Measurements from ENCODE around the gene RMI2.

The RMI2 gene

DNA sequence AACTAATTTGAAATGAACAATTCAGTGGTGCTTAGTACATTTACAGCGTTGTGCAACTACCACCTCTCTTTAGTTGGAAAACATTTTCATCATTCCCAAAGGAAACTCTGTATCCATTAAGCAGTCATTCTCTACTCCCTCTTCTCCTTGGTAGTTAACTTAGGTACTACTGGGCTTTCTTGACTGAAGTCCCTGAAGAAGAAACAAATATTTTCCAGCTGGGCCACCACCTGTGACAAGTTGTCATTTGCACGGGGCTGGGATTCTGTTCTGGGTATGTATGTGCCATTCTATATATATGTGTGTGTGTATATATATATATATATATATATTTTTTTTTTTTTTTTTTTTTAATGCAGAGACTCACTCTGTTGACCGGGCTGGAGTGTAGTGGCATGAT, 15.4 kb upstream of the RMI2 start:
- DNase-seq = no peak

DNA sequence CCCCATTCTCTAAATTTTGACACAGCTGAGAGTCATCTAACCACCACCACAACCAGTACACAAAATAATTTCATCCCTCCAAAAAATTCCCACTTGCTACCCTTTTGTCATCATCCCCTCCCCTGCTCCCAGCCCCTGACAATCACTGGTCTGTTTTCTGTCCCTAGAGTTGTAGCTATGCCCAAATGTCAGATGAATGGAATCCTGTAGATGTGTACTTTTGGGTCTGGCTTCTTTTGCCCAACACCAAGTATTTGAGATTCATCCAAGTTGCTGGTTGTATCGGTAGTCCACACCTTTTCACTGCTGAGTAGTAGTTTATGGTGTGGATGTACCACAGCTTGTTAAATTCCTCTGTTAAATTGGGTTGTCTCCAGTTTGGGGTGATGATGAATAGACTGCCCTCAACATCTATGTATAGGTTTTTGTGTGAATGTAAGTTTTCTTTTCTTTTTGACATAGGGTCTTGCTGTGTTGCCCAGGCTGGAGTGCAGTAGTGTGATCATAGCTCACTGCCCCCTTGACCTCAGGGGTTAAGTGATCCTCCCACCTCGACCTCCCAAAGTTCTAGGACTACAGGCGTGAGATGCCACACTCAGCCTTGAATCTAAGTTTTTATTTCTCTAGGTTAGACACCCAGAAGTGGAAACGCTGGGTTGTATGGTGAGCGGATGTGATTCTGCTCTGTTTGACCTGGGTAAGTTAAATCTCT, 14.6 kb upstream of the RMI2 start:
- no peak for DNase-seq

DNA sequence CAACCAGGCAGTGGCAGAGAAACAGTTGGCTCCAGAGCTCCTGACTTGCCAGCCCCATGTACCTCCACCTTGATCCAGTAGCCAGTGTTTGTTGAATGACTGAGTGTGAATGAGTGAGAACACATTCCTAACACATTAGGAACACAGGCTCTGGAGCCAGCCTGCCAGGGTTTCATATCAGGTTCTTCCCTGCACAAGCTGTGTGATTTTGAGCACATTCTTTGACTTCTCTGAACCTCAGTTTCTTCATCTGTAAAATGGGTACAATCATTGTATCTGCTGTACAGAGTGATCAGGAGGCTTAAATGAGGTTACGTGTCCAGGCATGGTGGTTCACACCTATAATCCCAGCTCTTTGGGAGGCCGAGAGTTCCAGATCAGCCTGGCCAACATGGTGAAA, 13.3 kb upstream of the RMI2 start:
- no peak for DNase-seq

DNA sequence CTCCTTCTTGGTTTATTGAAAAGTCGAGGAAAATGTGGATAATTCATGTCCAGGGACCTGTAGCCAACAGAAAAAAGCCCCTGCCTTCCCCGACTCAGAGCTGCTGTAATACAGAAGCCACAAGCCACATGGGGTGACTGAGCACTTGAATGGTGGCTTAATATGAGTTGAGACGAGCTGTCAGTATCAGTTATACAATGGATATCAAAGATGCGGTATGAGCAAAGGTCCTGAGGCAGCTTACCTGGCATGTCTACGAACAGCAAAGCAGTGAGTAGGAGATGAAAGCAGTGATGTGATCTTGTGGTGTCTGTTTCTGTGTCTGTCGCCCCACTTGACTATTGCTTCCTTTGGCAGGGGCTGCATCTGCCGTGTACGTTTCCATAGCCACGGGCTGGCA, 12.2 kb upstream of the RMI2 start:
- DNase-seq = no peak

DNA sequence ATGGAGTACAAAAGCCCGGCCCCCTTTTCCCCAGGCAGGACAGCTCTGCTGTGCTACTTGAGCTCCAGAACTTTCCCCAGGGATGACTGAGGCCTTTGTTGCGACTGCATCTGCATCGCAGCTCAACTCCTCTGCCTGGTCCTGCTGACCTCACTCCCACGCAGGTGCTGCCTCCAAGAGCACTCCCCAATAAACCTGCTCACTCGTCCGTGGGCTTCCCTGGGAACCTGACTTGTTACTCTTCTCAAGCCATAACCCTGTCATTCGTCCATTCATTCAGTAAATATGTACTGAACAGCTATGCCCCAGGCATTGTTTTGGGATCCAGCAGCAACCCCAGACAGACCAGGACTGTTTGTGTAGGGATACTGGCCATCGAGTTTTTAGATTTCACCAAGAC, 11.6 kb upstream of the RMI2 start:
- no peak for DNase-seq

DNA sequence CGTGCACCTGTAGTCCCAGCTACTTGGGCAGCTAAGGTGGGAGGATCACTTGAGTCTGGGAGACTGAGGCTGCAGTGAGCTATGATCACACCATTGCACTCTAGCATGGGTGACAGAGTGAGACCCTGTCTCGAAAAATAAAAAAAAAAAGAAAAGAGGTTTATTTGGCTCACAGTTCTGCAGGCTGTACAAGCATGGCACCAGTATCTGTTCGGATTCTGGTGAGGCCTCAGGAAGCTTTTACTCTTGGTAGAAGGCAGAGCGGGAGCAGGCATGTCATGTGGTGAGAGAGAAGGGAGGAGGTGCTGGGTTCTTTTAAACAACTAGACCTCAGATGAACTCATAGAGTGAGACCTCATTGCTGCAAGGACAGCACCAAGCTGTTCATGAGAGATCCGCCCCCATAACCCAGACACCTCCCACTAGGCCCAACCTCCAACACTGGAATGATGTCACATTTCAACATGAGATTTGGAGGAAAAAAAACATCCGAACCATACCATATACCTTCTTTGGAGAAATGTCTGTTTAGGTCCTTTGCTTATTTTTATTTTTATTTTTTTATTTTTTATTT, 10.3 kb upstream of the RMI2 start:
- no peak for DNase-seq

DNA sequence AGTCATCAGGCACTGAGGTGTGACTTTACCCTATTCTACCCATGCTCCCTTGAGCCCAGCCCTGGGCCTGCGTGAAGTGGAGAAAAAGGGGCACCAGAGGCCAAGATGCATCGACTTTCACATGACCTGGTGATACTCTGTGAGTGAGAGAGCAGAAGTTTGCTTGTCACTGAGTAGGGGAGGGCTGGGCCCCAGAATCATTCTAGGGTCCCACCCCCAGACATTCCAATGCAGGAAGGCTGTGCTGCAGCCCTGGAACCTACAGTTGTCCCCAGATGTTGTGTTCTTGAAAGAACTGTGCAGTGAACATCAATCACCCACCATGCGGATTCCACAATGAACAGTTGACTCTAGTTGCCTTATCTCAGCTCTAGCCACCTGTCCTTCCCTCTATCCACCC, 6.2 kb upstream of the RMI2 start:
- DNase-seq = no peak

DNA sequence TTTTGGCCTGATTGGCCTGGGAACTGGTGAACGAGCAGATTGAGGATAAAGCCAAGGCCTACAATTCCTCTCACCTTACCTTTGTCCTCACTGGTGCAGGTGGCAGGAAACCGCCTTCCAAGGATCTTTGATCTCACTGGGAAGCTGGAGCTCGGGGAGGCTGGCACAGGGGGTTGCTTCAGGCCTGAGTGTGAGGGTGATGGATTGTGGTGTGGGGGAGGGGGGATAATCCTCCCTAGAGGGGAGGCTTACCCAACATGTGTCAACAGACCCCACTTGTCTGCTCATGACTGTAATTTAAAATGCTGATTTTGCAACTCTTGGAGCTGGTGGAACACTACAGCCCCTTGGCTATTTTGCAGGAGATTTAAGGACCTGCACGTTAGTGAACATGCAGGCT, 4.5 kb upstream of the RMI2 start:
- no peak for DNase-seq

DNA sequence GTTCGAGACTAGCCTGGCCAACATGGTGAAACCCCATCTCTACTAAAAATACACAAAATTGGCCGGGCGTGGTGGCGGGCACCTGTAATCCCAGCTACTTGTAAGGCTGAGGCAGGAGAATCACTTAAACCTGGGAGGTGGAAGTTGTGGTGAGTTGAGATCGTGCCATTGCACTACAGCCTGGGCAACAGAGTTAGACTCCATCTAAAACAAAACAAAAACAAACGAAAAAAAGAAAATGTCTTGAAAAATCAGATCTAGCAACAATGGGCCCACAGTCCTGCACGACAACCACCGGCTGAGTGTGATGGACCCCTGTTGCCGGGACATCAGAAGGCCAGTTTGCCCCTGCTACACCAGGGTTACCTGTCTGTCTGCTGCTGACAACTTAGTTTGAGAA, 3.9 kb upstream of the RMI2 start:
- DNase-seq = no peak

DNA sequence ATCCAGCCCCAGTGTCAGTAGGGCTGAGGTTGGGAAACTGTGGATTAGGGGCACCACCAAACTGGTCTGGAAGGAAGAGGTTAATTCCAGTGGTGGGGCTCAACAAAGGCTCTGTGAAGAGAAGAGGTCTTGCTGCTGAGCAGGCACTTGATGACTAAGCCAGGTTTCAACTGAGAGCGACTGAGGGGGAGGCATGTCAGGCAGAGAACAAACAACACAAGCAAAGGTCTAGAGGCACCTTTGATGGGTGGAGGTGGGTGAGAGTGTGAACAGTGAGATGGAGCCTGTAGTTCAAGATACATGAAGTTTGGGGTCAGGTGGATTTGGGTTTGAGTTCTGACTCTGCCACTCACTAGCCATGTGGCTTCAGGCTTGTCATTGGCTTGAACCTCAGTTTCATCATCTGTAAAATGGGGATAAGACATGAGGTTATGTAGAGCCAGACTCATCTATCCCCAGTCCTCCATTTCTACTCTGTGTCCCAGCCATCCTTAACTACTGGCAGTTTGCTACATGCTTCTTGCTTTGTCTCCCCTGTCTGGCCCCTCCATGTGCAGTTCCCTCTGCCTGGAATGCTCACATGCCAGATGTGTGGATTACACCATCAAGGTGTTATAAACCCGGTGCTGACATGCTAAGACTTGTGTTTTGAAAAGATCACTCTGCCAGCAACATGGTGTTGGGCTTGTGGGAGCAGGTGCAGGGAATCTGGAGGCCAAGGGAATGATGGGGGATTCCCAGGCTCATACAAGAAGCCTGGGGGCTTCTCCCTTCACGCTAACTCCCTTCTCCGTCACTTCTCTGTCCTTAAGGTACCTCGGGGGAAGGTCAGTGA, 3.0 kb upstream of the RMI2 start:
- no peak for DNase-seq

DNA sequence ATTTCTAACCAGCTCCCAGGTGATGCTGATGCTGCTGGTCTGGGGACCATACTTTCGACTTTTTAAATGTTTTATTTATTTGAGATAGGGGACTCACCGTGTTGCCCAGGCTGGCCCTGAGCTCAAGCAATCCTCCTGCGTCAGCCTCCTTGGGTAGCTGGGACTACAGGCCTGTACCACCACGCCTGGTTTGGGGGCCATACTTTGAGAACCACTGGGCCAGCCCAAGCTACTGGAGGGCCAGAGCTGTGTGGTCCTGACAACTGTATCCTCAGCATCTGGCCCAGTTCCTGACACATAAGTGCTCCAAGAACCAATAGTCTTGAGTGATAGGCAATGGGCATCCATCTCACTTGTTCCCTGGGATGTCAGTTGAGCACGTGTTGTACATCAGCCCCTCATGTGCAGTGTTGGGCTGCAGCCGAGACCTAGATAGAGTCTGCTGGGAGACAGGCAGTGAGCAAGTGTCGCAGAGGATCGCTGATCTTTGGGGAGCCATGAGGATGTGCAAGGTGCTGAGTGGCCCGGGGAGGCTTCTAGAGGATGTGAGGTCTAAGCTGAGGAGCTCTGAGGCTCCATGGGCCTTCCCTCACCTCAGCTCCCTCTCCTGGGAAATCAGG, 1.6 kb downstream of the RMI2 start:
- DNase-seq = no peak

DNA sequence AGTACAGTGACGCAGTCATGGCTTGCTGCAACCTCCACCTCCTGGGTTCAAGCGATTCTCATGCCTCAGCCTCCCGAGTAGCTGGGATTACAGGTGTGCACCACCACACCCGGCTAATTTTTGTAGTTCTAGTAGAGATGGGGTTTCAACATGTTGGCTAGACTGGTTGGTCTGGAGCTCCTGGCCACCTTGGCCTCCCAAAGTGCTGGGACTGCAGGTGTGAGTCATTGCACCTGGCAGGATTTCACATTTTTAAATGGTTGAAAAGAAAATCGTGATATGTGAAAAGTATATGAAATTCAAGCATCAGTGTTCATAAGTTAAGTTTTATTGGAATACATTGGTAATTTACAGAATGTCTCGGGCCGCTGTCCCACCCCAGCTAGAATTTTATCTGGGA, 2.6 kb downstream of the RMI2 start:
- no peak for DNase-seq

DNA sequence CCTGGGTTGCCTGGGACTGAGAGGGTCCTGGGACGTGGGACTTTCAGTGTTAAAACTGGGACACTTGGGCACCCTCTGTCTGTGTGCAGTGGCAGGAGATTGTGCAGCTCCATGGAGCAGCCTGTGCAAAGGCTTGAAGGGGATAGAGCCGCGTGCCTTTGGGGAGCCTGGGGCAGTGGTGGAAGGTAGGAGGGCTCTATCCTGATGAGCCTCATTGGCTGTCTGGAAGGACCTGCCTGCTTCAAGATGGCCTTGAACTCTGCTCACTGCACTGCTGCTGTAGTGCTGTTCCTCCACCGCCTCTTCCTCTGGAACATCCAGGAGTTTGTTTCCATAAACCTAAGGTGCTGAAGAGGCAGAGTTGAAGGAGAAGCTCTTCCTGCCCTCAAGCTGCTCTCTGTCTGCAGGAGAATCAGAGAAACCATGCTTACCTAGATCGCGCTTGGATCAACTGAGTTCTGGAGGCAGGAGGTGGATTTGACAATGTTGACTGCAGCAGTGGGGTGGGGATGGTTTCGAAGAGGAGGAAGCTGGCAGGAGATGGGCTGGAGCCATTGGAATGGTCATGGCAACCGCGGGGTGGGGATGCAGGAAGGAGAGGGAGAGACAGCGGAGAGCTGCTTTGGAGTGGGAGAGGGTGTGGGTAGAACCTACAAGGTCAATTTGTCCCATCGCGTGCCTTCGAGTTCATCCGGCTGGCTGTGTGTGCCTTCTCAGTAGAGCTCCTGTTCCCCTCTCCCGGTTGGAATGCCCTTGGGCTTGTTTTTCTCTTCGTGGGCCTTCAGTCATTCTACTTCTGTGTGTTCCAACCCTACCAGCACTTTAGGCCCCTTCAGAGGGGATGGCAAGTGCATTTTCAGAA, 3.7 kb downstream of the RMI2 start:
- no peak for DNase-seq

DNA sequence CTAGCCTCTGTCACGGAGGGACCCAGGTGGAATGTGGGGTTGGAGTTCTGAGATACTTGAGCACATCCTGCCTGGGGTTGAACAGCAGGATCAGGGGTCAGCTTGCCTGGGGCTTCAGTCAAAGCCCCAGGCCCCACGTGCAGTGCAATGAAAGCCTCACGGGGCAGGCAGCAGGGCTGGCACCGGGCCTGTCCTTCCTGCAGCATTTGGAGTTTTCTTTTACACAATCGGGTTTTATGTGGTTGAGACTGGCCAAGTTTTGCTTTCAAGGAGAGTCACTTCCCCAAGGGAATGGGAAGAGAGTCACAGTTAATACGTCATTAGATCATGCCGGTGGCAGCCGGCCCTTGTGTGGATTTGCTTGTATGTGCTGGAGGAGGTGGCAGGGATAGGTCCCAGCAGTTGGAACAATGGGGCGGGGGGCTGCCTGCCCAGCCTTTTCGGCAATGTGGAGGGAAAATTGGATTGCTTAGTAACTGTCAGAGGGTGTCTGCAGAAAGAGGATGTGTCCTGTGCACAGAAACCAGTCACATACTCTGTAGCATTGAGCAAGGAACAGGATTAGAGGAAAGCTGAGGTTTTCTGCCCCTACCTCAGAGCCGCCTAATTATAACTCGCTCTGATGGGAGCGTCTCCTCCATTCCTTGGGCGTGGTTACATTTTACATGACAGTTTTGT, 4.5 kb downstream of the RMI2 start:
- no peak for DNase-seq

DNA sequence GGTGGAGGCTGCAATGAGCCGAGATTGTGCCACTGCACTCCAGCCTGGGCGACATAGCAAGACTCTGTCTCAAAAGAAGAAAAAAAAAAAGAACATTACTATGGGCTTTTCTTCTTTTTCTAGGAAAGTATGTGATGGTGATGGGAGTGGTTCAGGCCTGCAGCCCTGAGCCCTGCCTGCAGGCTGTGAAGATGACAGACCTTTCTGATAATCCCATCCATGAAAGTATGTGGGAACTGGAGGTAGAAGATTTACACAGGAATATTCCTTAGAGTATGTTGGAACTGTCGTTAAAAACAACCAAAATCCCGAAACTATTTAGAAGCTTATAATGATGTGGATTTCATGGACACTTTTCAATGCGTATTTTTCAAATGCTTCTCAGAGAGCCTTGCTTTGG, 5.3 kb downstream of the RMI2 start:
- no peak for DNase-seq

DNA sequence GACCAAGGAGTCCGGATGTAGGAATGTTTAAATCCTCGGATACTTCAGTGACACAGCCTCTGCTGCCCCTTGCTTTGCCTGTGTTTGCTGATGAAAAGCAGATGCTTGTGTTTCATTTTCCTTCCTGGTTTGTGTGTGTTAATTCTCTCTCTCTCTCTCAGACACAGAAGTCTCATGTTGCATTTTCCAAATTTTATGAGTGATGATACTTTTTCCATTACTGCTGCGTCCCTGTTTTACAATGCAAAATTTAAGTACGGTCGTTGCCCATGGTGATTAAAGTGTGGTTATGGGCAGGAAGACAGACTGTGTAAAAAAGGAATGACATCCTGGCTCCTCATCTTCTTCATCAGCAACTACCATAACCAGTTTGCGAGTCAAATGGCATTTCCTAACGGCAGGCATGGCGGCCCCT, 5.7 kb downstream of the RMI2 start:
- DNase-seq = no peak

DNA sequence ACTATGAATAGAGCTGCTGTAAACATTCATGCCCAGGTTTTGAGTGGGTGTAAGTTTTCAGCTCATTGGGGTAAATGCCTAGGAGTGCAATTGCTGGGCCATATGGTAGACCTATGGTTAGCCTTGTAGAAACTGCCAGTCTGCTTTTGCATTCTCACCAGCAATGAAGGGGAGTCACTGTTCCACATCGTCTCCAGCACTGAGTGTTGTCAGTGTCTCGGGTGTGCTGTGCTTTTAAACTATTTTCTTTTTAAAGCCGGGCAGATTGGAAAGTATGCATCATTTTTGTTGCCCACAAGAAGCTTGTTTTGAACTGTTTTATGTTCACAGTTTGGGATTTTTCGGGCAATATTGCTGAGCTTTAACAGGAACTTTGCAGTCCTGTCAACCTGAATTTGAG, 7.9 kb downstream of the RMI2 start:
- no peak for DNase-seq

DNA sequence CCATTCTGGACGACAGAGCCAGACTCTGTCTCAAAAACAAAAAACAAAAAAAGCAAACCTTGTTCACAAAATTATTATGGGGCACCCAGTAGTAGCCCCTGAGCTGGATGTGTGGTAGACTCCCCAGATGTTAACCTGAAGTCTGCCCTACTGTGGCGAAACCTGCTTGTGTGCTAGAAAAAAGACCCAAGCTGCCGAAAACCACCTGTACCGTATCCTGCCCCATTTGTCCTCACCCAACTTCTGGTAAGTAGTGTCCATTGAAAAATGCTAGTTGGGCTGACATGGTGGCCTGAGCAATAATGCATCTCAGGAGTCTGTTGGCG, 9.1 kb downstream of the RMI2 start:
- no peak for DNase-seq

DNA sequence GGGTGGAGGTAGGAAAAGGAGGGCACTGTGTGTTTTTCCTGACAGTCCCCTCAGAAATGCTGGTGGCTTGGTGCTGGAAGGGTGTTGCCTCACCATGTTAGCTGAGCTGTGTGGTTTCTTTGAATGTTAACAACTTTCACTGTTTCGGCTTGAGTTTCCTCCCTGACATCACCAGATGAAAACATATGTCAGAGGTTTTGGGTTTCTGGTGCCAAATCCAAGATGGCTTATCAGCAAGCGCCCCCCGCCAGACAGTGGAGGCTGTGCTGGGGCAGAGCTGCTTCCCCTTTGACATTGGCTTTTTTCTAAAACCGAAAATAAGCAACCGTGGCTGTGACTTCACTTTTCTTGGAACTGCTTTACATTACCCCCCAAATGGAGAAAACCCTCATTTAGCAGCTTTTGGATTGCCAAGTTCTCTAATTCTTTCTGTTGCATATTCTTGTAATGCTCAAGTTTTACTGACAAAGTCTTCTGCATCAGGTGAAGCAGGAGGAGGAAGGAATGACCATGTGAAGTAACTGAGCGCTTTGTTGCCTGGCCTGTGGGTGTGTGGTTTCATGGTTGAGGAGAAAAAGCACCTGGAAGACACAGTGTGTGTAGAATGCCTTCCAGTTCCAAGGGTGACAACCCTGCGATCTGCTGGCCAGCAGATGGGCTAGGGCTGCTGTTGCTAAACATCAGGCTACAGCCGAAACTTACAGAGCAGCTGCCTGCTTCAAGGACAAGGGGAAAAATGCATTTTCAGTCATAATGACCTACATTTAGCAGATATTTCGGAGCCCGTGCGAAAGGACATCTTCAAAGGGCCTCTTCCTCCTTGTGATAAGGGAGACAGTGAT, 9.7 kb downstream of the RMI2 start:
- DNase-seq = peak; percentile 69

DNA sequence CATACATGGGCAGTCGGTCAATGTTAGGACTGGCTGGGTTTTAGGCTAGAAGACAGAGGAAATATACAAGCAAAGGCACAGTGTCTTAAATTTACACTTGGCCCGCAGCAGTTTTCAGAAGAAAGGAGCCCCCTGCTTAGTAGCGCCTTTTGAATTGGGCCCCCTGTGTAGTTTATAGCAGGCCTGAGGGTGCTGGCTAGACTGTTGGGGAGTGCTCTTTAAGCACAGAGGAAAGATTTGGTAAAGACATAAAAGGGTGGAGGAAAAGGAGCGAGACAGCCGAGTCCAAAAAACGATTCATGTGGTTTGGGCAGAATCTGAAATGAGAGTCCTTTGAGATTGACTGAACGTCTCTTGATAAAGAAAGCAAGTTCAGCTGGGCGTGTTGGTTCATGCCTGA, 10.6 kb downstream of the RMI2 start:
- no peak for DNase-seq

DNA sequence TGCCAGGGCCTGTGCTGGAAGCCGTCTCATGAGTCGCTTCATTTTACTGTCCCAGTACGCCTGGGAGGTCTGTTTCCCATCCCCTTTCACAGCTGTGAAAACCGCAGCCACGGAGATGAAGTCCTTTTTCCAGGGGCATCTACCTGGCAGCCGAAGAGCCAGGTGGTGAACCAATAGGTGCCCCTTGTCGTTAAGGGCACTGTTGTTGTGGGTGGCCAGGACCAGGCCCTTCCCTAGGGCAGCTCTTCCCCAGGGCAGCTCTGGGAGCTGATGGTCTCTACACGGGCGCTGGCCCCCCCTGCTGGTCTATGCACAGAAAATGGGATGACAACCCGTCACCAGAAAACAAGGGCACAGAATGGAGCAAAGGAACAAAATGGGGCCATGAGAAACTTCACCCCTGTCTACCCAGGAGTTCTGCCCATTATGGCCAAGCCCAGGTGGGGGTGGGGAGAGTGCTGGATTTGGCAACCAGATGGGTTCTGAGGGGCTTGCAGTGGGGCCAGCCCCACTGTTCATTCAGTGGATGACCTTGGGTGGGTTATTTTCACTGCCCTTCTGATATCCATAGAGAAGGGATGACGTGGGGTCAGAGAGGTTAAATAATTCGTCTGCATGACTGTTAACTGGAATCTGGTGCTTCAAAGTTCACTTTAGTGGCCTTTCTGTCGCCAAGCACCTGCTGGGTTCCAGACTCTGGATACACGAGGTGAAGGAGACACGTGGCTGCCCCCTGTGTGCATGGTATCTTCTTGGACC, 11.5 kb downstream of the RMI2 start:
- peak; percentile 55 for DNase-seq

All from activated gamma-delta T cell treated with Interleukin-2 at 50 U/mL for 16 hours (primary cell).